H9 (cell line): ENCODE results near the gene CCM2L. TPM values are rescaled to one million over a fixed set of nuclear protein-coding genes. Genes with fewer than 3 reads are reported as not detected.

Source experiments
- DNase-seq: peaks from one replicate; pipeline ENCODE4 v3.0.0-alpha.2; 2017
- H2AFZ ChIP-seq: one replicate; pipeline ENCODE4 v1.6.1; 2013; ENCODE audit warnings: mild to moderate bottlenecking, low read length, control low read depth, moderate library complexity
- H2AK5ac ChIP-seq: 2 replicates; pipeline ENCODE4 v1.6.1; 2013; ENCODE audit warnings: low read length, control low read depth, mixed read lengths; ENCODE audit not compliant: insufficient read length
- H2BK120ac ChIP-seq: one replicate; pipeline ENCODE4 v1.6.1; 2013; ENCODE audit warnings: low read depth, mild to moderate bottlenecking, low read length, control low read depth, inconsistent platforms; ENCODE audit not compliant: poor library complexity, severe bottlenecking
- H2BK12ac ChIP-seq: 2 replicates; pipeline ENCODE4 v1.6.1; 2013; ENCODE audit warnings: low read length, control low read depth, mixed read lengths, low read depth; ENCODE audit not compliant: insufficient read length
- H2BK15ac ChIP-seq: 2 replicates; pipeline ENCODE4 v1.6.1; 2013; ENCODE audit warnings: low read depth, low read length, control low read depth
- H2BK20ac ChIP-seq: one replicate; pipeline ENCODE4 v1.6.1; 2013; ENCODE audit warnings: low read depth, mild to moderate bottlenecking, low read length, control low read depth, inconsistent platforms; ENCODE audit not compliant: poor library complexity, severe bottlenecking
- H2BK5ac ChIP-seq: 2 replicates; pipeline ENCODE4 v1.6.1; 2013; ENCODE audit warnings: low read length, control low read depth, mixed read lengths; ENCODE audit not compliant: insufficient read length
- H3K14ac ChIP-seq: 2 replicates; pipeline ENCODE4 v1.6.1; 2013; ENCODE audit warnings: low read length, control low read depth; ENCODE audit not compliant: insufficient read depth
- H3K18ac ChIP-seq: 2 replicates; pipeline ENCODE4 v1.6.1; 2013; ENCODE audit warnings: low read depth, mild to moderate bottlenecking, mixed read lengths, low read length, control low read depth; ENCODE audit not compliant: insufficient read length
- H3K23ac ChIP-seq: 2 replicates; pipeline ENCODE4 v1.6.1; 2013; ENCODE audit warnings: low read length, control low read depth, mixed read lengths, low read depth; ENCODE audit not compliant: insufficient read length
- H3K23me2 ChIP-seq: 2 replicates; pipeline ENCODE4 v1.6.1; 2013; ENCODE audit warnings: low read depth, mild to moderate bottlenecking, mixed read lengths, low read length, control low read depth; ENCODE audit not compliant: insufficient read length, poor library complexity, severe bottlenecking
- H3K27ac ChIP-seq: 2 replicates; pipeline ENCODE4 v1.5.1; 2013; ENCODE audit warnings: low read length, control low read depth, mixed read lengths, low read depth; ENCODE audit not compliant: insufficient read length
- H3K27me3 ChIP-seq: 2 replicates; pipeline ENCODE4 v1.6.1; 2013; ENCODE audit warnings: low read length, control low read depth, inconsistent platforms; ENCODE audit not compliant: insufficient read depth
- H3K4ac ChIP-seq: 2 replicates; pipeline ENCODE4 v1.6.1; 2013; ENCODE audit warnings: low read depth, mild to moderate bottlenecking, control low read depth, inconsistent platforms, low read length, moderate library complexity
- H3K4me1 ChIP-seq: 2 replicates; pipeline ENCODE4 v1.6.1; 2013; ENCODE audit warnings: low read length, control low read depth, inconsistent platforms; ENCODE audit not compliant: insufficient read depth
- H3K4me2 ChIP-seq: 2 replicates; pipeline ENCODE4 v1.6.1; 2013; ENCODE audit warnings: low read length, control low read depth, mixed read lengths; ENCODE audit not compliant: insufficient read length, insufficient read depth
- H3K56ac ChIP-seq: 2 replicates; pipeline ENCODE4 v1.6.1; 2013; ENCODE audit warnings: low read depth, mild to moderate bottlenecking, mixed read lengths, low read length, control low read depth; ENCODE audit not compliant: insufficient read length
- H3K79me1 ChIP-seq: 2 replicates; pipeline ENCODE4 v1.6.1; 2013; ENCODE audit warnings: low read depth, mild to moderate bottlenecking, moderate library complexity, low read length, control low read depth, inconsistent platforms; ENCODE audit not compliant: insufficient read depth, poor library complexity, severe bottlenecking
- H3K79me2 ChIP-seq: 2 replicates; pipeline ENCODE4 v1.6.1; 2013; ENCODE audit warnings: low read length, control low read depth, inconsistent platforms; ENCODE audit not compliant: insufficient read depth
- H3K9ac ChIP-seq: 2 replicates; pipeline ENCODE4 v1.6.1; 2013; ENCODE audit warnings: low read length, control low read depth, mixed read lengths; ENCODE audit not compliant: insufficient read length; ENCODE audit errors: extremely low read depth
- H3K9me3 ChIP-seq: one replicate; pipeline ENCODE4 v1.6.1; 2013; ENCODE audit warnings: low read depth, low read length, inconsistent platforms; ENCODE audit not compliant: control insufficient read depth
- H3T11ph ChIP-seq: one replicate; pipeline ENCODE4 v1.6.1; 2013; ENCODE audit warnings: mild to moderate bottlenecking, low read length, control low read depth, inconsistent platforms
- H4K20me1 ChIP-seq: one replicate; pipeline ENCODE4 v1.6.1; 2013; ENCODE audit not compliant: control insufficient read depth, insufficient read length, insufficient read depth
- H4K5ac ChIP-seq: 2 replicates; pipeline ENCODE4 v1.6.1; 2013; ENCODE audit warnings: low read depth, mild to moderate bottlenecking, mixed read lengths, low read length, control low read depth; ENCODE audit not compliant: insufficient read length
- H4K8ac ChIP-seq: replicated peaks from 2 replicates; pipeline ENCODE4 v1.6.1; 2013; ENCODE audit warnings: low read length, control low read depth, mixed read lengths, low read depth; ENCODE audit not compliant: insufficient read length
- H4K91ac ChIP-seq: 2 replicates; pipeline ENCODE4 v1.6.1; 2013; ENCODE audit warnings: low read depth, mild to moderate bottlenecking, moderate library complexity, mixed read lengths, low read length, control low read depth; ENCODE audit not compliant: insufficient read length
- H3K27ac Mint-ChIP-seq, 3 experiments: 2 replicates in 2 of 3; 3 replicates in 1 of 3; pipeline ENCODE4 v1.8.0; 2020 to 2021; ENCODE audit warnings: mixed read lengths in 3 of 3, mild to moderate bottlenecking in 1 of 3, moderate library complexity in 1 of 3
- H3K27me3 Mint-ChIP-seq: 2 replicates; pipeline ENCODE4 v1.8.0; 2021; ENCODE audit warnings: low read depth, mild to moderate bottlenecking, moderate library complexity, mixed read lengths
- H3K36me3 Mint-ChIP-seq, 3 experiments: 2 replicates in 2 of 3; 3 replicates in 1 of 3; pipeline ENCODE4 v1.8.0; 2020 to 2021; ENCODE audit warnings: low read depth in 3 of 3, mixed read lengths in 3 of 3; ENCODE audit not compliant: insufficient read depth in 1 of 3
- H3K4me1 Mint-ChIP-seq, 2 experiments: 2 replicates each; pipeline ENCODE4 v1.8.0; 2020; ENCODE audit warnings: mixed read lengths in 2 of 2
- H3K4me3 Mint-ChIP-seq, 2 experiments: 2 replicates in 1 of 2; 3 replicates in 1 of 2; pipeline ENCODE4 v1.8.0; 2020 to 2021; ENCODE audit warnings: mild to moderate bottlenecking in 2 of 2, mixed read lengths in 2 of 2, moderate library complexity in 1 of 2
- H3K9me3 Mint-ChIP-seq, 2 experiments: 2 replicates in 1 of 2; 3 replicates in 1 of 2; pipeline ENCODE4 v1.8.0; 2020; ENCODE audit warnings: mild to moderate bottlenecking in 2 of 2, mixed read lengths in 2 of 2, moderate library complexity in 1 of 2
- WGBS: extraction: QIAGEN DNeasy Blood & Tissue Kit; methylation state at CpG from one replicate; pipeline ENCODE4 v1.1.7; 2013; ENCODE audit warnings: missing lambda C conversion rate, low lambda C conversion rate, mixed read lengths; ENCODE audit not compliant: insufficient read length; ENCODE audit errors: extremely low coverage; 5-methylcytosine and 5-hydroxymethylcytosine counted together
- total RNA-seq: library from RNA; stranded (reverse); gene quantifications from 2 replicates; pipeline ENCODE4 v1.2.1, GENCODE V29; 2021
- TF ChIP-seq, protein P1 (sequence below): fragments of 200-600 bp; sonication (generic); conservative IDR thresholded peaks from 3 replicates; pipeline ENCODE4 v1.8.0; 2021; ENCODE audit warnings: antibody characterized with exemption, mild to moderate bottlenecking

Gene CCM2L
- total RNA-seq, 1 experiment from 2014 or later, result 4.6 TPM

DNA sequence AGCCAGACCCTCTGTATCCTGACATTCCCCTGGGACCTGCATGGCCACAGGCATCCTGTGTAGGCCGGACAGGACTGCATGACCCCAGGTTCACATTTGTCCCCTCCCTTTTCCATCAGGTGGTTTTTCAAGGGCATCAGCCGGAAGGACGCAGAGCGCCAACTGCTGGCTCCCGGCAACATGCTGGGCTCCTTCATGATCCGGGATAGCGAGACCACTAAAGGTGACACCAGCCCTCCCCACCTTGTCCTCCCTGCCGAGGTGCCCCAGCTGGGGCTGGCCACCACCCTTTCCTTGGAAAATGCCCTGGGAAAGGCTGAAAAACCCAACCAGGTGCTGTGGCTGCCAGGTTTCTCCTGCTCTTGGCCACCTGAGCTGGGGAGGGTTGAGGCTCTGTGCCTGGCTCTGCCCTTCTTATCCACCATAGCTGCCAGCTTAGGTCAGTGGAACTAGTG lies 69.4 kb downstream of the CCM2L start:
- H3K9ac ChIP-seq, result no peak overlapping the region
- no peak overlapping the region for H3K14ac ChIP-seq
- H4K91ac ChIP-seq, result no peak overlapping the region
- no peak overlapping the region for H2BK120ac ChIP-seq
- Mint-ChIP-seq H3K36me3 (no peaks in the 10 kb centered on the region; a peak in 1 of 7 replicates), H3K4me3 (no peak overlapping the region), H3K4me1 (peaks cover 4 to 7% of the 10 kb centered on the region in 2 experiments; a peak in 3 of 4 replicates), H3K27me3 (peaks cover 25% of the 10 kb centered on the region), H3K9me3 (no peaks in the 10 kb centered on the region), H3K27ac (0 out of 7 replicates have a peak overlapping the region, but pooled peaks of 1 of the 3 experiments have one; percentile 62)
- no peak overlapping the region for H2BK20ac ChIP-seq
- no peak overlapping the region for H3K23ac ChIP-seq
- no peak overlapping the region for H2BK5ac ChIP-seq
- no CpG with 5 or more reads among the region's 8 CpGs for WGBS
- H2AFZ ChIP-seq, result no peak overlapping the region
- H3K27me3 ChIP-seq, result no peaks in the 10 kb centered on the region
- H3K79me1 ChIP-seq, result no peaks in the 10 kb centered on the region
- peak; percentile 56 for DNase-seq
- no peak overlapping the region for H2BK12ac ChIP-seq
- H3K9me3 ChIP-seq, result no peaks in the 10 kb centered on the region
- H3K4ac ChIP-seq, result no peak overlapping the region
- H2BK15ac ChIP-seq, result no peak overlapping the region
- no peak overlapping the region for H2AK5ac ChIP-seq
- no peak overlapping the region for H3K27ac ChIP-seq
- H3K23me2 ChIP-seq, result no peaks in the 10 kb centered on the region
- no peak overlapping the region for H3T11ph ChIP-seq
- H3K4me1 ChIP-seq, result no peaks in the 10 kb centered on the region
- no peak overlapping the region for H3K4me2 ChIP-seq
- no peak overlapping the region for H4K5ac ChIP-seq
- TF ChIP-seq, protein P1, sequence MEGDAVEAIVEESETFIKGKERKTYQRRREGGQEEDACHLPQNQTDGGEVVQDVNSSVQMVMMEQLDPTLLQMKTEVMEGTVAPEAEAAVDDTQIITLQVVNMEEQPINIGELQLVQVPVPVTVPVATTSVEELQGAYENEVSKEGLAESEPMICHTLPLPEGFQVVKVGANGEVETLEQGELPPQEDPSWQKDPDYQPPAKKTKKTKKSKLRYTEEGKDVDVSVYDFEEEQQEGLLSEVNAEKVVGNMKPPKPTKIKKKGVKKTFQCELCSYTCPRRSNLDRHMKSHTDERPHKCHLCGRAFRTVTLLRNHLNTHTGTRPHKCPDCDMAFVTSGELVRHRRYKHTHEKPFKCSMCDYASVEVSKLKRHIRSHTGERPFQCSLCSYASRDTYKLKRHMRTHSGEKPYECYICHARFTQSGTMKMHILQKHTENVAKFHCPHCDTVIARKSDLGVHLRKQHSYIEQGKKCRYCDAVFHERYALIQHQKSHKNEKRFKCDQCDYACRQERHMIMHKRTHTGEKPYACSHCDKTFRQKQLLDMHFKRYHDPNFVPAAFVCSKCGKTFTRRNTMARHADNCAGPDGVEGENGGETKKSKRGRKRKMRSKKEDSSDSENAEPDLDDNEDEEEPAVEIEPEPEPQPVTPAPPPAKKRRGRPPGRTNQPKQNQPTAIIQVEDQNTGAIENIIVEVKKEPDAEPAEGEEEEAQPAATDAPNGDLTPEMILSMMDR, result 0 out of 3 replicates have a peak, but pooled peaks have one; percentile 10
- H4K20me1 ChIP-seq, result no peaks in the 10 kb centered on the region
- H4K8ac ChIP-seq, result no peak overlapping the region
- no peak overlapping the region for H3K56ac ChIP-seq
- H3K18ac ChIP-seq, result no peak overlapping the region
- no peaks in the 10 kb centered on the region for H3K79me2 ChIP-seq
